GM12878 (cell line): Measurements from ENCODE around the gene ANKFY1. TPM values are rescaled to one million over a fixed set of nuclear protein-coding genes. Genes with fewer than 3 reads are reported as not detected.

ENCODE experiments used
- ATAC-seq: fragments of 200-7000 bp; cut with Tn5 transposase; 3 replicates; pipeline ENCODE4 v1.9.1; 2020; ENCODE audit warnings: mild to moderate bottlenecking, moderate library complexity
- BruUV-seq: library from RNA; stranded (reverse); fragments of 400-500 nt; replicated peaks from 2 replicates; lab custom pipeline; 2021; lab: Mats Ljungman, UMichigan
- CTCF ChIA-PET: fragments of 300-600 bp; sonication (Branson Sonifier 250); formaldehyde crosslinking; extraction: SDS; loops from one replicate; lab custom pipeline; 2021; ENCODE audit warnings: inconsistent platforms; lab: Yijun Ruan, JAX
- POLR2A ChIA-PET: fragments of 350-600 bp; formaldehyde crosslinking; extraction: SDS; loops from one replicate; lab custom pipeline; 2021; ENCODE audit warnings: inconsistent platforms; lab: Charles Lee
- RAD21 ChIA-PET: fragments of 300-600 bp; sonication (Branson Sonifier 250); formaldehyde crosslinking; loops from one replicate; lab custom pipeline; 2023; ENCODE audit warnings: antibody characterized with exemption; ENCODE audit not compliant: unreplicated experiment; lab: Charles Lee
- SMC1A ChIA-PET: fragments of 300-600 bp; sonication (Branson Sonifier 250); formaldehyde crosslinking; loops from one replicate; lab custom pipeline; 2023; ENCODE audit not compliant: unreplicated experiment, uncharacterized antibody; lab: Charles Lee
- DNase-seq: peaks from one replicate; pipeline ENCODE4 v3.0.0-alpha.2; 2011; ENCODE audit warnings: low read depth, low spot score
- FAIRE-seq: peaks from 3 replicates; lab custom pipeline; 2011; peaks lifted over from hg19 to GRCh38; lab: Jason Lieb, UNC
- H2AFZ ChIP-seq: 2 replicates; pipeline ENCODE4 v1.6.0; 2011; ENCODE audit warnings: low read depth, low read length, control low read depth; ENCODE audit not compliant: control insufficient read depth
- H3K27ac ChIP-seq: 2 replicates; pipeline ENCODE4 v1.5.1; 2011; ENCODE audit warnings: control low read depth; ENCODE audit not compliant: control insufficient read depth, insufficient read depth
- H3K27me3 ChIP-seq, 2 experiments: replicated peaks in 1 of 2; 2 replicates each; pipeline versions ENCODE4 v1.6.0 to v1.6.1; 2011; ENCODE audit warnings: low read length in 1 of 2; ENCODE audit not compliant: control insufficient read depth in 2 of 2, insufficient read depth in 2 of 2
- H3K36me3 ChIP-seq, 2 experiments: 2 replicates each; pipeline ENCODE4 v1.5.1; 2011; ENCODE audit warnings: low read length in 1 of 2; ENCODE audit not compliant: control insufficient read depth in 2 of 2, insufficient read depth in 2 of 2
- H3K4me1 ChIP-seq: 2 replicates; pipeline ENCODE4 v1.6.1; 2011; ENCODE audit warnings: mild to moderate bottlenecking, low read length, moderate library complexity, mixed read lengths; ENCODE audit not compliant: control insufficient read depth, insufficient read depth
- H3K4me2 ChIP-seq: 2 replicates; pipeline ENCODE4 v1.6.0; 2011; ENCODE audit warnings: control low read depth; ENCODE audit not compliant: control insufficient read depth, insufficient read depth
- H3K4me3 ChIP-seq: fragments of 200-600 bp; sonication (generic); 2 replicates; pipeline ENCODE4 v1.5.1; 2016
- H3K79me2 ChIP-seq: 2 replicates; pipeline ENCODE4 v1.6.0; 2011; ENCODE audit warnings: low read length; ENCODE audit not compliant: control insufficient read depth, insufficient read depth
- H3K9ac ChIP-seq: 2 replicates; pipeline ENCODE4 v1.8.0; 2011; ENCODE audit warnings: low read length, control low read depth, mixed read lengths; ENCODE audit not compliant: control insufficient read depth, insufficient read depth
- H3K9me3 ChIP-seq: replicated peaks from 3 replicates; pipeline ENCODE4 v1.5.1; 2011; ENCODE audit warnings: mild to moderate bottlenecking, low read length; ENCODE audit not compliant: control insufficient read depth, insufficient read depth
- H4K20me1 ChIP-seq: 2 replicates; pipeline ENCODE4 v1.6.0; 2011; ENCODE audit not compliant: control insufficient read depth, insufficient read depth
- ATF3 ChIP-seq: IDR thresholded peaks from 2 replicates; pipeline ENCODE4 v1.6.1; 2011; ENCODE audit warnings: low read depth, mild to moderate bottlenecking, low read length, moderate library complexity, borderline replicate concordance; ENCODE audit errors: extremely low read depth
- CHD1 ChIP-seq: IDR thresholded peaks from 2 replicates; pipeline ENCODE4 v1.6.1; 2012; ENCODE audit warnings: low read depth, low read length, improper control_type of control experiment
- CHD2 ChIP-seq: IDR thresholded peaks from 2 replicates; pipeline ENCODE4 v1.6.1; 2011; ENCODE audit warnings: low read depth, low read length, improper control_type of control experiment, borderline replicate concordance
- ESRRA ChIP-seq: IDR thresholded peaks from 2 replicates; pipeline ENCODE4 v1.6.1; 2012; ENCODE audit warnings: mild to moderate bottlenecking, low read length, improper control_type of control experiment
- FOXK2 ChIP-seq: fragments of 450-650 bp; IDR thresholded peaks from 2 replicates; pipeline ENCODE4 v1.6.1; 2017; ENCODE audit warnings: mild to moderate bottlenecking, moderate library complexity
- POLR2A ChIP-seq: IDR thresholded peaks from 2 replicates; pipeline ENCODE4 v1.6.1; 2011; ENCODE audit warnings: low read depth, mild to moderate bottlenecking, low read length
- SREBF2 ChIP-seq: IDR thresholded peaks from 2 replicates; pipeline ENCODE4 v1.6.1; 2012; ENCODE audit warnings: mild to moderate bottlenecking, low read length
- TCF7 ChIP-seq: IDR thresholded peaks from 2 replicates; pipeline ENCODE4 v1.6.1; 2014; ENCODE audit warnings: antibody characterized with exemption, borderline replicate concordance
- ZNF207 ChIP-seq: fragments of 450-650 bp; IDR thresholded peaks from 2 replicates; pipeline ENCODE4 v1.6.1; 2014; ENCODE audit warnings: antibody characterized with exemption, mild to moderate bottlenecking, borderline replicate concordance
- ZZZ3 ChIP-seq: IDR thresholded peaks from 2 replicates; pipeline ENCODE4 v1.6.1; 2011; ENCODE audit warnings: low read depth; ENCODE audit not compliant: control insufficient read depth, insufficient read length
- WGBS: methylation state at CpG from one replicate; pipeline ENCODE4 v1.1.6; 2016; ENCODE audit warnings: low lambda C conversion rate; ENCODE audit not compliant: insufficient replicate concordance, insufficient coverage; ENCODE audit errors: missing lambda C conversion rate; 5-methylcytosine and 5-hydroxymethylcytosine counted together
- in situ Hi-C: fragments of 300-500 bp; cut with MboI; formaldehyde crosslinking; loops from 9 replicates; pipeline ENCODE4 v1.14.3; 2018; ENCODE audit warnings: mixed read lengths
- intact Hi-C: fragments of 100-400 bp; cut with micrococcal nuclease; formaldehyde crosslinking; loops from one replicate; pipeline ENCODE4 v1.14.2; 2022; ENCODE audit not compliant: unreplicated experiment
- polyA plus RNA-seq, 11 experiments: library from polyadenylated mRNA; depleted of rRNA in 4 of 11; unstranded in 6 of 11; stranded (reverse) in 5 of 11; fragments of >200 nt; fragmentation: Nextera tagmentation in 4 of 11; fragmentation: Illumina TruSeq in 1 of 11; extraction: Ambion mirVana in 4 of 11; extraction: Trizol in 1 of 11; gene quantifications; 1 replicate in 1 of 11; 2 replicates in 10 of 11; pipeline versions ENCODE4 v1.2.1 to v1.2.3, GENCODE V29; 2011 to 2016; ENCODE audit warnings: inconsistent platforms in 2 of 11, missing spikeins in 2 of 11, low read depth in 1 of 11
- total RNA-seq, 4 experiments: library from RNA; depleted of rRNA in 3 of 4; stranded (reverse); fragments of >200 nt in 3 of 4; fragmentation: Illumina TruSeq in 1 of 4; extraction: Trizol in 1 of 4; gene quantifications; 2 replicates each; pipeline versions ENCODE4 v1.2.1 to v1.2.3, GENCODE V29; 2013 to 2021
- TF ChIP-seq, protein P1 (sequence below), 3 experiments: IDR thresholded peaks in 2 of 3; conservative IDR thresholded peaks in 1 of 3; 2 replicates each; pipeline ENCODE4 v1.5.1; 2011; ENCODE audit warnings: low read depth in 3 of 3, low read length in 3 of 3, mild to moderate bottlenecking in 3 of 3, control low read depth in 2 of 3, moderate library complexity in 2 of 3, inconsistent platforms in 1 of 3, mixed read lengths in 1 of 3; ENCODE audit not compliant: control insufficient read depth in 2 of 3, insufficient read depth in 1 of 3; ENCODE audit errors: extremely low read depth in 1 of 3
- TF ChIP-seq, protein P2 (sequence below): fragments of 450-650 bp; IDR thresholded peaks from 2 replicates; pipeline ENCODE4 v1.6.1; 2017; ENCODE audit warnings: mild to moderate bottlenecking, moderate library complexity
- TF ChIP-seq, protein P3 (sequence below): fragments of 450-650 bp; IDR thresholded peaks from 2 replicates; pipeline ENCODE4 v1.6.1; 2017; ENCODE audit warnings: antibody characterized with exemption, mild to moderate bottlenecking, moderate library complexity

The ANKFY1 gene
- total and polyA plus RNA-seq, 10 of the 15 experiments (the other 5 are each of a cell fraction or from before 2014, with no cell fraction given) = 3.0 to 27.7 (median 16.4) TPM

- TF ChIP-seq FOXK2 = no peak
- TF ChIP-seq CHD2 = no peak
- TF ChIP-seq, protein P1, sequence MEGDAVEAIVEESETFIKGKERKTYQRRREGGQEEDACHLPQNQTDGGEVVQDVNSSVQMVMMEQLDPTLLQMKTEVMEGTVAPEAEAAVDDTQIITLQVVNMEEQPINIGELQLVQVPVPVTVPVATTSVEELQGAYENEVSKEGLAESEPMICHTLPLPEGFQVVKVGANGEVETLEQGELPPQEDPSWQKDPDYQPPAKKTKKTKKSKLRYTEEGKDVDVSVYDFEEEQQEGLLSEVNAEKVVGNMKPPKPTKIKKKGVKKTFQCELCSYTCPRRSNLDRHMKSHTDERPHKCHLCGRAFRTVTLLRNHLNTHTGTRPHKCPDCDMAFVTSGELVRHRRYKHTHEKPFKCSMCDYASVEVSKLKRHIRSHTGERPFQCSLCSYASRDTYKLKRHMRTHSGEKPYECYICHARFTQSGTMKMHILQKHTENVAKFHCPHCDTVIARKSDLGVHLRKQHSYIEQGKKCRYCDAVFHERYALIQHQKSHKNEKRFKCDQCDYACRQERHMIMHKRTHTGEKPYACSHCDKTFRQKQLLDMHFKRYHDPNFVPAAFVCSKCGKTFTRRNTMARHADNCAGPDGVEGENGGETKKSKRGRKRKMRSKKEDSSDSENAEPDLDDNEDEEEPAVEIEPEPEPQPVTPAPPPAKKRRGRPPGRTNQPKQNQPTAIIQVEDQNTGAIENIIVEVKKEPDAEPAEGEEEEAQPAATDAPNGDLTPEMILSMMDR (IDR thresholded peaks at IDR 0.05 in 2 of 3, conservative IDR thresholded peaks at IDR 0.05 in 1 of 3; ENCODE audit: control insufficient read depth in 2 of 3, extremely low read depth in 1 of 3, insufficient read depth in 1 of 3, low read depth in 3 of 3, low read length in 3 of 3) = no peak
- no peak for TF ChIP-seq SREBF2
- TF ChIP-seq ZZZ3 = no peak
- TF ChIP-seq ESRRA = no peak
- no peak for TF ChIP-seq ATF3
- TF ChIP-seq ZNF207 = no peak
- no peak for TF ChIP-seq TCF7
These were observed 104.0 kb downstream of the ANKFY1 start (continued) for GRCh38 chr17:4159761-4160160.

DNA sequence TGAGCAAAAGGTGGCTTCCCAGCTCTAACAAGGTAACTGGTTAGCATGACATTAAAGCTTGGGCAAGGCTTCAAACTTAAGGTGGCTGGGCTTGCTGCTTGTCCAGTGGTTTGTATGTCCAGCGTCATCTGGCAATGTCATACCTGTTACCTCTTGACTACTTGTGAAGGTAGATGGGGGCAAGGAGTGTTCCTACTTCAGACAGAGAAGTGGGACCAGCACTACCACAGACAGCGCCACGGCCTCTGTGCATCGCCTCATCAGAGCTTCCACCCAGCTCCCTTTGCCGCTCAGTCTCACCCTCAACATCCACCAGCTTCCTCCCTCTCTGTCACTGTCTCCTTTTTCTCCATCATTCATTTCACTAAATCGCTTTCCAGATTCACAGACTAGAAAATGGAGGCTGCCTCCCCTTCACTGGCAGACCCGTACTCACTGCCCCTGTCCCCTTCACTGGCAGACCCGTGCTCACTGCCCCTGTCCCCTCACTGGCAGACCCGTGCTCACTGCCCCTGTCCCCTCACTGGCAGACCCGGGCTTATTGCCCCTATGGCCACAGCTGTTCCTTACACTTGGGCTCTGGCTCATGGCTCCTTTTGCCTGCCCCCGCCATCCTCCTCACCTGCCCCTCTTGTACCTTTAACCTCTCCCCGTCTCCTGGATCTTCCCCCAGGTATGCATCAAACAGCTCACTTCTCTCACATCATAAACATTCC is 106.0 kb downstream of the ANKFY1 start:
- Histone ChIP-seq H4K20me1 (no peaks in the 10 kb centered on the region), H2AFZ (no peak overlapping the region), H3K9ac (no peak overlapping the region), H3K4me3 (no peak overlapping the region), H3K4me1 (peaks cover 3% of the 10 kb centered on the region; the same call in 1 of the 2 replicates), H3K27ac (no peak overlapping the region), H3K36me3 (no peaks in the 10 kb centered on the region), H3K79me2 (no peaks in the 10 kb centered on the region), H3K9me3 (no peaks in the 10 kb centered on the region), H3K27me3 (no peaks in the 10 kb centered on the region), H3K4me2 (no peak overlapping the region)
- DNase-seq = no peak
- in situ Hi-C loops = no loop called here
- ChIA-PET CTCF (interaction anchor here (1.0 to 1.6 kb wide), 2 partner anchors 9 to 193 kb away, joined by 3 to 6 read pairs; no protein-coding TSS in a partner anchor), RAD21 (no interaction called here), POLR2A (no interaction called here), SMC1A (no interaction called here)
- BruUV-seq = no TSS peak
- no peak for FAIRE-seq
- WGBS = 89% methylated on average over 12 of the region's 12 CpGs
- ATAC-seq = no peak
- intact Hi-C loops = no loop called here
- TF ChIP-seq ZZZ3 (no peak), POLR2A (no peak), CHD1 (no peak)
- TF ChIP-seq, protein P2, sequence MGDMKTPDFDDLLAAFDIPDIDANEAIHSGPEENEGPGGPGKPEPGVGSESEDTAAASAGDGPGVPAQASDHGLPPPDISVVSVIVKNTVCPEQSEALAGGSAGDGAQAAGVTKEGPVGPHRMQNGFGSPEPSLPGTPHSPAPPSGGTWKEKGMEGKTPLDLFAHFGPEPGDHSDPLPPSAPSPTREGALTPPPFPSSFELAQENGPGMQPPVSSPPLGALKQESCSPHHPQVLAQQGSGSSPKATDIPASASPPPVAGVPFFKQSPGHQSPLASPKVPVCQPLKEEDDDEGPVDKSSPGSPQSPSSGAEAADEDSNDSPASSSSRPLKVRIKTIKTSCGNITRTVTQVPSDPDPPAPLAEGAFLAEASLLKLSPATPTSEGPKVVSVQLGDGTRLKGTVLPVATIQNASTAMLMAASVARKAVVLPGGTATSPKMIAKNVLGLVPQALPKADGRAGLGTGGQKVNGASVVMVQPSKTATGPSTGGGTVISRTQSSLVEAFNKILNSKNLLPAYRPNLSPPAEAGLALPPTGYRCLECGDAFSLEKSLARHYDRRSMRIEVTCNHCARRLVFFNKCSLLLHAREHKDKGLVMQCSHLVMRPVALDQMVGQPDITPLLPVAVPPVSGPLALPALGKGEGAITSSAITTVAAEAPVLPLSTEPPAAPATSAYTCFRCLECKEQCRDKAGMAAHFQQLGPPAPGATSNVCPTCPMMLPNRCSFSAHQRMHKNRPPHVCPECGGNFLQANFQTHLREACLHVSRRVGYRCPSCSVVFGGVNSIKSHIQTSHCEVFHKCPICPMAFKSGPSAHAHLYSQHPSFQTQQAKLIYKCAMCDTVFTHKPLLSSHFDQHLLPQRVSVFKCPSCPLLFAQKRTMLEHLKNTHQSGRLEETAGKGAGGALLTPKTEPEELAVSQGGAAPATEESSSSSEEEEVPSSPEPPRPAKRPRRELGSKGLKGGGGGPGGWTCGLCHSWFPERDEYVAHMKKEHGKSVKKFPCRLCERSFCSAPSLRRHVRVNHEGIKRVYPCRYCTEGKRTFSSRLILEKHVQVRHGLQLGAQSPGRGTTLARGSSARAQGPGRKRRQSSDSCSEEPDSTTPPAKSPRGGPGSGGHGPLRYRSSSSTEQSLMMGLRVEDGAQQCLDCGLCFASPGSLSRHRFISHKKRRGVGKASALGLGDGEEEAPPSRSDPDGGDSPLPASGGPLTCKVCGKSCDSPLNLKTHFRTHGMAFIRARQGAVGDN = no peak
- TF ChIP-seq, protein P3, sequence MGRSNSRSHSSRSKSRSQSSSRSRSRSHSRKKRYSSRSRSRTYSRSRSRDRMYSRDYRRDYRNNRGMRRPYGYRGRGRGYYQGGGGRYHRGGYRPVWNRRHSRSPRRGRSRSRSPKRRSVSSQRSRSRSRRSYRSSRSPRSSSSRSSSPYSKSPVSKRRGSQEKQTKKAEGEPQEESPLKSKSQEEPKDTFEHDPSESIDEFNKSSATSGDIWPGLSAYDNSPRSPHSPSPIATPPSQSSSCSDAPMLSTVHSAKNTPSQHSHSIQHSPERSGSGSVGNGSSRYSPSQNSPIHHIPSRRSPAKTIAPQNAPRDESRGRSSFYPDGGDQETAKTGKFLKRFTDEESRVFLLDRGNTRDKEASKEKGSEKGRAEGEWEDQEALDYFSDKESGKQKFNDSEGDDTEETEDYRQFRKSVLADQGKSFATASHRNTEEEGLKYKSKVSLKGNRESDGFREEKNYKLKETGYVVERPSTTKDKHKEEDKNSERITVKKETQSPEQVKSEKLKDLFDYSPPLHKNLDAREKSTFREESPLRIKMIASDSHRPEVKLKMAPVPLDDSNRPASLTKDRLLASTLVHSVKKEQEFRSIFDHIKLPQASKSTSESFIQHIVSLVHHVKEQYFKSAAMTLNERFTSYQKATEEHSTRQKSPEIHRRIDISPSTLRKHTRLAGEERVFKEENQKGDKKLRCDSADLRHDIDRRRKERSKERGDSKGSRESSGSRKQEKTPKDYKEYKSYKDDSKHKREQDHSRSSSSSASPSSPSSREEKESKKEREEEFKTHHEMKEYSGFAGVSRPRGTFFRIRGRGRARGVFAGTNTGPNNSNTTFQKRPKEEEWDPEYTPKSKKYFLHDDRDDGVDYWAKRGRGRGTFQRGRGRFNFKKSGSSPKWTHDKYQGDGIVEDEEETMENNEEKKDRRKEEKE = no peak
